HG03432 (cell line): Measurements from ENCODE around the gene ZNG1B.
"Not testable (repeated sequence)": the region's sequence is repeated elsewhere in the genome, so short reads cannot be mapped to it uniquely, and the experiment has no call there.

Experiments
- ATAC-seq: cut with Tn5 transposase; IDR thresholded peaks from one replicate; pipeline ENCODE4 v1.9.1; 2021; ENCODE audit warnings: mild to moderate bottlenecking, moderate library complexity; ENCODE audit not compliant: unreplicated experiment

Gene ZNG1B

GRCh38 chr2:113437508-113438465 lies at the start of gene ZNG1B:
Gene ZNG1B (plus strand): TSS chr2:113437691. CDS start chr2:113437869, 178 bp downstream.
- ATAC-seq: not testable (repeated sequence)

GRCh38 chr2:113390124-113390849 lies 47.2 kb upstream of the ZNG1B start:
- peak; percentile 91 for ATAC-seq

- ATAC-seq: no peak
Observed at GRCh38 chr2:113391073-113391472, 46.4 kb upstream of the ZNG1B start.

- ATAC-seq: no peak
Observed at GRCh38 chr2:113406114-113406513, 31.4 kb upstream of the ZNG1B start.

GRCh38 chr2:113407446-113408099 lies 29.9 kb upstream of the ZNG1B start:
- ATAC-seq: no peak

GRCh38 chr2:113411725-113412352 lies 25.7 kb upstream of the ZNG1B start:
- not testable (repeated sequence) for ATAC-seq

- not testable (repeated sequence) for ATAC-seq
Observed at GRCh38 chr2:113412774-113413173, 24.7 kb upstream of the ZNG1B start.

GRCh38 chr2:113431773-113432172 lies 5.7 kb upstream of the ZNG1B start:
- ATAC-seq: not testable (repeated sequence)

- not testable (repeated sequence) for ATAC-seq
Observed at GRCh38 chr2:113433468-113433867, 4.0 kb upstream of the ZNG1B start.

- not testable (repeated sequence) for ATAC-seq
Observed at GRCh38 chr2:113465770-113466169, 28.3 kb downstream of the ZNG1B start.

- ATAC-seq: not testable (repeated sequence)
Observed at GRCh38 chr2:113476688-113477368, 39.3 kb downstream of the ZNG1B start.

- ATAC-seq: not testable (repeated sequence)
Observed at GRCh38 chr2:113496527-113496926, 59.0 kb downstream of the ZNG1B start.

- ATAC-seq: not testable (repeated sequence)
Observed at GRCh38 chr2:113498365-113498764, 60.9 kb downstream of the ZNG1B start, which contains the start of gene FOXD4L1. Gene FOXD4L1 (plus strand): TSS chr2:113498665. CDS start chr2:113499257, 592 bp downstream.

GRCh38 chr2:113499019-113499885 lies 61.8 kb downstream of the ZNG1B start:
- ATAC-seq: not testable (repeated sequence)

- ATAC-seq: not testable (repeated sequence)
Observed at GRCh38 chr2:113499886-113500722, 62.6 kb downstream of the ZNG1B start.

- ATAC-seq: not testable (repeated sequence)
Observed at GRCh38 chr2:113500723-113501038, 63.2 kb downstream of the ZNG1B start.

- peak; percentile 25 for ATAC-seq
Observed at GRCh38 chr2:113502216-113503093, 65.0 kb downstream of the ZNG1B start.
